SU-DHL-6 (cell line): ENCODE measurements around the gene RESP18.

Experiments used
- H2AFZ ChIP-seq: fragments of 200-600 bp; sonication (generic); 2 replicates; pipeline ENCODE4 v1.6.1; 2014; ENCODE audit warnings: low read depth, mild to moderate bottlenecking, moderate library complexity, mixed read lengths, antibody characterized with exemption, low read length; ENCODE audit not compliant: severe bottlenecking
- H3F3A ChIP-seq: fragments of 200-600 bp; shearing (Covaris generic); 2 replicates; pipeline ENCODE4 v1.6.0; 2016; ENCODE audit warnings: antibody characterized with exemption, mild to moderate bottlenecking; ENCODE audit not compliant: insufficient read depth
- H3K27ac ChIP-seq: fragments of 200-600 bp; sonication (generic); 2 replicates; pipeline ENCODE4 v1.5.1; 2016; ENCODE audit warnings: low read depth, mild to moderate bottlenecking, low read length, moderate library complexity, mixed read lengths
- H3K27me3 ChIP-seq: fragments of 200-600 bp; sonication (generic), shearing (Covaris generic); 2 replicates; pipeline ENCODE4 v1.6.0; 2014; ENCODE audit warnings: mild to moderate bottlenecking, low read length
- H3K36me3 ChIP-seq: fragments of 200-600 bp; sonication (generic); 2 replicates; pipeline ENCODE4 v1.6.1; 2014; ENCODE audit warnings: mild to moderate bottlenecking, low read length, mixed read lengths
- H3K4me2 ChIP-seq: fragments of 300-600, 200-600 bp; shearing (Covaris generic), sonication (generic); 2 replicates; pipeline ENCODE4 v1.6.0; 2014; ENCODE audit warnings: low read length, low read depth, mild to moderate bottlenecking; ENCODE audit not compliant: poor library complexity, severe bottlenecking
- H3K4me3 ChIP-seq: fragments of 200-600 bp; sonication (generic); 2 replicates; pipeline ENCODE4 v1.5.1; 2014; ENCODE audit warnings: antibody characterized with exemption, low read length, mild to moderate bottlenecking, mixed read lengths; ENCODE audit not compliant: insufficient read depth, poor library complexity, severe bottlenecking
- H3K79me2 ChIP-seq: fragments of 200-600 bp; sonication (generic); 2 replicates; pipeline ENCODE4 v1.6.1; 2014; ENCODE audit warnings: mild to moderate bottlenecking, low read length, moderate library complexity; ENCODE audit not compliant: insufficient read depth
- H3K9ac ChIP-seq: fragments of 200-600 bp; sonication (generic); 2 replicates; pipeline ENCODE4 v1.7.0; 2014; ENCODE audit warnings: mild to moderate bottlenecking, low read length
- H3K9me2 ChIP-seq: fragments of 200-600 bp; sonication (generic); replicated peaks from 2 replicates; pipeline ENCODE4 v1.6.1; 2014; ENCODE audit warnings: low read length; ENCODE audit not compliant: insufficient read depth
- H3K9me3 ChIP-seq: fragments of 200-600 bp; sonication (generic); 2 replicates; pipeline ENCODE4 v1.6.1; 2014; ENCODE audit warnings: low read length, mixed read lengths; ENCODE audit not compliant: insufficient read depth
- H4K20me1 ChIP-seq: fragments of 200-600 bp; sonication (generic); 2 replicates; pipeline ENCODE4 v1.6.1; 2014; ENCODE audit warnings: low read depth, mild to moderate bottlenecking, antibody characterized with exemption, low read length, moderate library complexity, mixed read lengths
- CTCF ChIP-seq: fragments of 200-600 bp; sonication (generic); IDR thresholded peaks from one replicate; pipeline ENCODE4 v1.5.1; 2017; ENCODE audit warnings: antibody characterized with exemption, mild to moderate bottlenecking, low read length, moderate library complexity; ENCODE audit not compliant: insufficient read depth, poor library complexity, severe bottlenecking
- EZH2phosphoT487 ChIP-seq: fragments of 200-600 bp; sonication (generic), shearing (Covaris generic); conservative IDR thresholded peaks from 2 replicates; pipeline ENCODE4 v1.6.1; 2018; ENCODE audit warnings: mild to moderate bottlenecking, antibody characterized with exemption, low read length, moderate library complexity, mixed read lengths

RESP18 gene

GRCh38 chr2:219331560-219332213 is 857 bp downstream of the RESP18 start:
- Histone ChIP-seq H3K4me3 (no peak overlapping the region), H3K27me3 (no peaks in the 10 kb centered on the region), H2AFZ (no peak overlapping the region), H3K79me2 (no peaks in the 10 kb centered on the region), H3K9me2 (no peaks in the 10 kb centered on the region), H3F3A (no peaks in the 10 kb centered on the region), H4K20me1 (no peaks in the 10 kb centered on the region), H3K9me3 (no peaks in the 10 kb centered on the region), H3K9ac (no peak overlapping the region), H3K4me2 (no peak overlapping the region), H3K36me3 (no peaks in the 10 kb centered on the region), H3K27ac (no peak overlapping the region)
- TF ChIP-seq CTCF (no peak), EZH2phosphoT487 (no peak)

- no peak overlapping the region for H2AFZ ChIP-seq
- no peaks in the 10 kb centered on the region for H3K9me3 ChIP-seq
- no peak overlapping the region for H3K9ac ChIP-seq
- no peaks in the 10 kb centered on the region for H3K27me3 ChIP-seq
- no peaks in the 10 kb centered on the region for H3K79me2 ChIP-seq
- H3K27ac ChIP-seq, result no peak overlapping the region
- no peaks in the 10 kb centered on the region for H3K36me3 ChIP-seq
- H3K4me3 ChIP-seq, result no peak overlapping the region
- H3K4me2 ChIP-seq, result no peak overlapping the region
- no peaks in the 10 kb centered on the region for H4K20me1 ChIP-seq
- H3K9me2 ChIP-seq, result no peaks in the 10 kb centered on the region
- H3F3A ChIP-seq, result no peaks in the 10 kb centered on the region
- no peak for TF ChIP-seq CTCF
- TF ChIP-seq EZH2phosphoT487, result no peak
These were observed 4.8 kb downstream of the RESP18 start for GRCh38 chr2:219327719-219328118.

GRCh38 chr2:219325657-219326315 is 6.8 kb downstream of the RESP18 start:
- no peak overlapping the region for H3K27ac ChIP-seq
- H3K4me2 ChIP-seq, result no peak overlapping the region
- no peak overlapping the region for H3K4me3 ChIP-seq
- no peak for TF ChIP-seq EZH2phosphoT487
- H3K36me3 ChIP-seq, result no peaks in the 10 kb centered on the region
- H3K9me3 ChIP-seq, result no peaks in the 10 kb centered on the region
- H3K9me2 ChIP-seq, result no peaks in the 10 kb centered on the region
- H3K27me3 ChIP-seq, result no peaks in the 10 kb centered on the region
- no peaks in the 10 kb centered on the region for H4K20me1 ChIP-seq
- H3K79me2 ChIP-seq, result no peaks in the 10 kb centered on the region
- H3K9ac ChIP-seq, result no peak overlapping the region
- H3F3A ChIP-seq, result no peaks in the 10 kb centered on the region
- H2AFZ ChIP-seq, result no peak overlapping the region

- H3K36me3 ChIP-seq, result no peaks in the 10 kb centered on the region
- no peak overlapping the region for H3K4me3 ChIP-seq
- H3F3A ChIP-seq, result no peaks in the 10 kb centered on the region
- TF ChIP-seq EZH2phosphoT487, result no peak
- TF ChIP-seq CTCF, result no peak
- no peak overlapping the region for H2AFZ ChIP-seq
- H3K79me2 ChIP-seq, result no peaks in the 10 kb centered on the region
- no peaks in the 10 kb centered on the region for H3K9me3 ChIP-seq
- no peak overlapping the region for H3K4me2 ChIP-seq
- H3K27ac ChIP-seq, result no peak overlapping the region
- H3K9me2 ChIP-seq, result no peaks in the 10 kb centered on the region
- H3K9ac ChIP-seq, result no peak overlapping the region
- H4K20me1 ChIP-seq, result no peaks in the 10 kb centered on the region
- no peaks in the 10 kb centered on the region for H3K27me3 ChIP-seq
These were observed 7.4 kb downstream of the RESP18 start for GRCh38 chr2:219325136-219325535.
